Renal cortical epithelial cell (primary cell): ENCODE measurements around the gene PAFAH2. TPM values are rescaled to one million over a fixed set of nuclear protein-coding genes. Genes with fewer than 3 reads are reported as not detected.

Experiments
- DNase-seq: peaks from one replicate; pipeline ENCODE4 v3.0.0-alpha.2; 2011; ENCODE audit warnings: low read depth
- total RNA-seq: library from RNA; depleted of rRNA; stranded (reverse); fragments of >200 nt; gene quantifications from 2 replicates; pipeline ENCODE4 v1.2.3, GENCODE V29; 2014

Gene PAFAH2
- 14.8 and 18.5 TPM in 2 replicates for total RNA-seq

GRCh38 chr1:25997828-25998761, at the start of gene PAFAH2:
Gene PAFAH2 (minus strand): TSS chr1:25998063. CDS start chr1:25990816, 7,247 bp downstream.
- DNase-seq, result peak; percentile 99

DNA sequence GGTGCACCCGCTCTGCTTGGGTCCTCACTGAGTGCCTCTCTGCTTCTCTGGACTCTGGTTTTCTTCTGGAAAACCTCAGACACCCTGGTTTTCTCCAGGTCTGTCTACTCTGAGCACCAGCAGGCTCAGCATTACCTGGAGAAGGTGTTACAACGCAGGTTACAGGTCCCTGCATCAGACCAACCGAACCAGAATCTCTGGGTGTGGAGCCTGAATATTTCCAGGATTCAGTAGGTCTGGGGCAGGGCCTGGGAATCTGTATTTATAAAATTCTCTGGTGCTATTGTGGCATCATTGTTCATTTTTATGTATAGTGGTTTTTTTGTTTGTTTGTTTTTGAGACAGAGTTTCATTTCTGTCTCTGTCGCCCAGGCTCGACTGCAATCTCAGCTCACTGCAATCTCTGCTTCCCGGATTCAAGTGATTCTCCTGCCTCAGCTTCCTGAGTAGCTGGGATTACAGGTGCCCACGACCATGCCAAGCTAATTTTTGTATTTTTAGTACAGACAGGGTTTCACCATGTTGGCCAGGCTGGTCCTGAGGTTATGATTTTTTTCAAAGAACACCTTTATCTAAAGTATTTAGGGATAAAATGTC, 49.5 kb upstream of the PAFAH2 start:
- no peak for DNase-seq

- no peak for DNase-seq
These were observed 48.6 kb upstream of the PAFAH2 start for GRCh38 chr1:26046246-26047095.

GRCh38 chr1:26045722-26046245, 47.9 kb upstream of the PAFAH2 start, which contains the start of gene SLC30A2:
Gene SLC30A2 (minus strand): TSS chr1:26046118. CDS start chr1:26045896, 222 bp downstream.
- no peak for DNase-seq

DNA sequence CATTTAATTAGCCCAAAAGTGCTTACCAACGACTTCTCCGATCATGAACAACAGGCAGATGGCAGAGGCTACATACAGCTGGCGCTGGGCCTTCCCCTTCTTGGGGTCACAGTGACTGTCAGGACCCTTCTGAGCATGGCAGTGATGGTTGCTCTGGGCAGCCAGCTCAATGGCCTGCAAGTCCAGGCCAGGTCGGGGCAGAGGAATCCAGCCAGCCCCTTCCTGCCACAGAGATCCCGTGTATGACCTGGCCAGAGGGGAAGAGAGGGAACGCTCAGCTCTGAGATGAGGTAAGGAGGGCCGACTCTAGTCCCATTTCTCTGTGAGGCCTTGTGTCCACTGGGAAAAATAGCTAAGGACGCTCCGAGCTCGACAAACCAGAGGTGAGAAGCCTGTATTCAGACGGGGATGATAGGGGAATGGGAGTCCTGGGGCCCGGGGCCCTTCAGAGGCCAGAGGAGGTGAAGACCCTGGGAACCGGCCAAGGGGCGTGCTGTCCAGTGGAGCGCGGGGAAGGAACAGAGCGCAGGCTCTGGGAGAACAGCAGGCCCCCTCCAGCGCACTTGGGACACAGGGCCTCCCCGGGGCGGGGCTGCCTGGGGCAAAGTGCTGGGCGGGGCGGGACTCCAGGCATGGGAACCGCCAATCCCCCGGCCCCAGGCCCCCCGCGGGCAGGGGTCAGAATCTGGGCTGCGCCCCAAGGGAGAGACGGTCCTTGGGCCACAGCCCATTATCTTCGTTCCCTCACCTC, 47.3 kb upstream of the PAFAH2 start:
- no peak for DNase-seq

DNA sequence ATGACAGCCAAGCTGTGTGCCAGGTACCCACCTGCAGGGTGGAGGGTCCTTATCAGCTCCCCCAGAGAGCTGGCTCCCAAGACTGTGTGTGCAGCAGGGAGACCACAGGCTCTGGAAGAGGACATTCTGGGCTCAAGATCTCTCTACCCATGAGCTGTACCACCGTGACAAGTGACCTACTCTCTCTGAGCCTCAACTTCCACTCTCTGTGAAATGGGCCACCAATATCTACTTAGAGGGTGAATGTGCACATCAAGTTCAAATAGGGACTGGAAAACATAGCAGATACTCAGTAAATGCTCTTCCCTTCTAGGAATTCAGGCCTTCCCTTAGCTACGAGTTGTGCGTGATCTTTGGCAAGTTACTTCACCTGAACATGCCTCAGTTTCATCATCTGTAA, 46.6 kb upstream of the PAFAH2 start:
- DNase-seq, result no peak

GRCh38 chr1:26043765-26044164, 45.9 kb upstream of the PAFAH2 start:
- DNase-seq, result no peak

GRCh38 chr1:26041978-26042377, 44.1 kb upstream of the PAFAH2 start:
- DNase-seq, result no peak

- no peak for DNase-seq
These were observed 43.5 kb upstream of the PAFAH2 start for GRCh38 chr1:26041401-26041800.

DNA sequence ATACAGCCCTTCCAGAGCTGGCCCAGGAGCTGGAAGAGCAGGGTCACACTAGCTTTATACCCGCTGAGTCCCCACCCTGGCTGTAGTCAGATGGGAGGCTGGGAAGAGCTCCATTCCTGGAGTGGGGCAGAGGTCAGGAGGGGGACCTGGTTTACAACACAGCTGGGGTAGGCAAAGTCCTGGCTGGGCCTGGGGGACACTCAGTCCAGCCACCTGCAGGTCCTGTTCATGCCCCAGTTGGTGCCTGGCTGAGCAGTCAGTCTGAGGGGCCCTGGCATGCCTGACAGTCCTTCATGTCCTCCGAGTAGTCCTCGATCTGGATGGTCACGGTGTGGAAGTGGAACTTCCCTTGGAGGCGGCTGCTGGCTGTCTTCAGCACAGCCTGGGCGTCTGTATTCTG, 41.0 kb upstream of the PAFAH2 start:
- no peak for DNase-seq

DNA sequence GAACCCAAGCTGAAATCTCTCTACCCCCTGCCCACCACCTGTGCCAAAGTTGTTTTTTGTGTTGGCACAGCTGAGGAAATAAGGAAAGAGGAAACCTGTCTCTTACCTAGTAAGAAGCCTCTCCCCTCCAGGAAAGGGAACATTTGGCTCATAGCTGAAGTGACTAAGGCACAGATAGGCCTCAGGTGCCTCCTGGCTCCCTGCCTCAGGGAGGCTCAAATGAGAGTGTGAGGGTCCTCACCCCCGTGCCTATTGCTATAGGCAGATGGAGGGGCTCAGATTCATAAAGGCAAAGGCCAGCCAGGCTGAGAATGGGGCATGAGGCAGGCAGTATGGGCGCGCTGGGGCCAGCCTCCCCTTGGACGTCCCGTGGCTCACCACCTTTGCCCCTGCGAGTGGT, 40.6 kb upstream of the PAFAH2 start:
- no peak for DNase-seq

- DNase-seq, result no peak
These were observed 40.0 kb upstream of the PAFAH2 start for GRCh38 chr1:26037904-26038303.

DNA sequence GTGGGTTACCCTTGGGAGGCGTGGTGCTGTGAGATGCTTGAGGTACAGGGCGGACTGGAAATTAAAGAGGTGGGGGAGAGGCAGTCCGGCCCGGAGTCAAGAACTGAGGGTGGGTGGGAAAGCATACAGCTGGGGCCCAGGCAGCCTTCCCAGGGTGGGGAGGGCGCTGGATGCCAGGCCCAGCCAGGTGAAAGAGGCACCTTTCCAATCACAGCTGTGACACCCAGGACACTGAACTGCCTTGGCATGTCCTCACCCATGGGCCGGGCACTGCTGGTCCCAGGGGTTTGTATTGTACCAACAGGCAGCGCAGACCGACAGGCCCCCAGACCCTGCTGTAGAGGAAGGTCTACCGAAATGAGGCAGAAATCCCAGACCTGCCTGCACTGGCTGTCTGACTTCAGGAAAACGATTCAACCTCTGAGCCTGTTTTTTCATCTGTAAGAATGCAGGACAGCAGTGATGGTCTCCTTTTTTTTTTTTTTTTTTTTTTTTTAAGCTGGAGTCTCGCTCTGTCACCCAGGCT, 39.0 kb upstream of the PAFAH2 start:
- peak; percentile 22 for DNase-seq

GRCh38 chr1:26035959-26036755, 38.3 kb upstream of the PAFAH2 start:
- DNase-seq, result peak; percentile 86

- DNase-seq, result peak; percentile 79
These were observed 37.5 kb upstream of the PAFAH2 start for GRCh38 chr1:26035203-26035958.

- no peak for DNase-seq
These were observed 36.8 kb upstream of the PAFAH2 start for GRCh38 chr1:26034504-26035202.

- DNase-seq, result no peak
These were observed 34.9 kb upstream of the PAFAH2 start for GRCh38 chr1:26032656-26033357.

GRCh38 chr1:26031611-26032220, 33.9 kb upstream of the PAFAH2 start:
- no peak for DNase-seq
